ENCODE results near the gene IGF2BP2. TPM values are rescaled to one million over a fixed set of nuclear protein-coding genes. Genes with fewer than 3 reads are reported as not detected.
"Not testable (repeated sequence)": the region's sequence is repeated elsewhere in the genome, so short reads cannot be mapped to it uniquely, and the experiment has no call there.

Gene IGF2BP2
- total RNA-seq, 2 donors from 2014 or later: 12.8 to 14.2 TPM

DNA sequence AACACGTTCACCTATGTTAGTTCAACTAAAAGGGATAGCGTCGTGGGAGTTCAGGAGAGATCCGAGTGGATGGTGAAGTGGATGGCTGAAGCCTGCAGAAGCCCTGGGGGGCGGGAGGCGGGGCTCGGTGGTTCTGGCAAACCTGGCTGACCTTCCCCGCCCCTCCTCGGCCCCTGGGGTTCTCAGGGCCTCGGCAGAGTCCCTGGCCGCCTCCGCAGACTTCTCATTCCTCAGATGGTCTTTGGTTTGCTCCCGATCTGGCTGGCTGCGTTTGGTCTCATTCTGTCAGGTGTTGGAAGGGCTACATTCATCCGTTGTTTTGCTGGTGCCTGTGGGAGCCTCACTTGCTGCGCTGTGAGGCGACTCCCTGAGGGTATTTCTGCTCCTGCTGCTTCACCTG lies 179.7 kb downstream of the IGF2BP2 start:
- DNase-seq; intact Hi-C loops (cut with DNase I); ATAC-seq: not testable (repeated sequence)

DNA sequence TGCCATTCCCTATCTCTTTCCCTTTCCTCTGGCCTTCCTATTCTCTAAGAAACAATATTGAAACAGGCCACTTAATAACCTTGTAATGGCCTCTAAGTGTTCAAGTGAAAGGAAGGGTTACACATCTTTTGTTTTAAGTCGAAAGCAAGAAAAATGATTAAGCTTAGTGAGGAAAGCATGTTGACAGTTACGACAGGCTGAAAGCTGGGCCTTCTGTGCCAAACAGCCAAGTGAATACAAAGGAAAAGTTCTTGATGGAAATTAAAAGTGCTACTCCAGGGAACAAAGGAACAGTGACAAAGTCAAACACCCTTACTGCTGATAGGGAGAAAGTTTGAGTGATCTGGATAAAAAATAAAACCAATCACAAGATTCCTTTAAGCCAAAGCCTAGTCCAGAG lies 184.5 kb downstream of the IGF2BP2 start:
- DNase-seq (no peak), ATAC-seq (no peak)
- intact Hi-C loops (cut with DNase I): no loop called here

DNA sequence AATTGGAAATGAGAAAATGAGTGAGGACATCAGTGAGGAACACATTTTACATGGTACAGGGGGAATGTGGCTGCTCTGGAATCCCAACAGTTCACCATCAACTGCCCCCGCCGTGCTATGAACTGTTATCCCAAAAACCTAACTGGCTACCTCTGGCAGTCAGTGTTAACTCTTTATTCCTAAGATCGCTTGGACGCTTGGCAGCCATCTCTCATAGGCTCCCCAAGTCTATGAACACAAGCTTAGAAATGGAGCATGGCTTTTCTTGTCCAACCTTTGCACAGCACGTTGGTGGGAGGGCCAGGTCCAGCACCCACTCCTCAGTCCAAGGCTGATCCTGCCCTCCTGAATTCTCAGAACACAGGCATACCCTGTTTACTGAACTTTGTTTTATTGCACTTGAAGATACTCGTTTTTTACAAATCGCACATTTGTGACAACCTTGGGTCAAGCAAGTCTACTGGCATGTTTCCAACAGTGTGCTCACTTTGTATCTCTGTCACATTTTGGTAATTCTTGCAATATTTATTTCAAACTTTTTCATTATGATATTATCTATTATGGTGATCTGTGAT lies 185.1 kb downstream of the IGF2BP2 start:
- intact Hi-C loops (cut with DNase I): no loop called here
- ATAC-seq (no peak), DNase-seq (no peak)

DNA sequence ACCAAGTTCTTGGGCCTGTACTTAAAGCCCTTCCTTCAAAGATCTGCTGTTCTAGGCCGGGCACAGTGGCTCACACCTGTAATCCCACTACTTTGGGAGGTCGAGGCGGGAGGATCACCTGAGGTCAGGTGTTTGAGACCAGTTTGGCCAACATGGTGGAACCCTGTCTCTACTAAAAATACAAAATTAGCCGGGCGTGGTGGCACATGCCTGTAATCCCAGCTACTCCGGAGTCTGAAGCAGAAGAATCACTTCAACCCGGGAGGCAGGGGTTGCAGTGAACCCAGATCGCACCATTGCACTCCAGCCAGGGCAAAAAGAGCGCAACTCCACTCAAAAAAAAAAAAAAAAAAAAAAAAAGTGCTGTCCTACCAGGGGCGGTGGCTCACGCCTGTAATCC lies 186.2 kb downstream of the IGF2BP2 start:
- DNase-seq; intact Hi-C loops (cut with DNase I); ATAC-seq: not testable (repeated sequence)

DNA sequence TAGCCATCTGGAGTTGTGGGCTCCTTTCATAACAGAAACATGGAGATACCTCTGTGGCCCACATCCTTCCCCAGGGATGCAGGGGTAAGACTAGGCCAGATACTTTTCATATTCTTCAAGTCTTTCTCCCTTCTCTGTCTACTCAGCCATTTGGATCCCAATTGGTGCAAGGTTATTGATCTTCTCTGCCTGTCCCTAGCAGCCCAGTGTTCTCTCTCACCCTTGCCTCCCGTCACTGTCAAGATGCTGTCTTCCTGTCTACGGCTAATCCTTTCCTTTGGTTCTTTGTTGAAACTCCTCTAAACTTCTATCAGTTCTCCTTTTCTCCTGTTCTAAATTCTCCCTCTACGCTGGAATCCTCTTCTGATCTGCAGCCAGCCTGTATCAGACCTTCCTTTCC lies 187.5 kb downstream of the IGF2BP2 start:
- ATAC-seq (no peak), DNase-seq (no peak)
- intact Hi-C loops (cut with DNase I): no loop called here

DNA sequence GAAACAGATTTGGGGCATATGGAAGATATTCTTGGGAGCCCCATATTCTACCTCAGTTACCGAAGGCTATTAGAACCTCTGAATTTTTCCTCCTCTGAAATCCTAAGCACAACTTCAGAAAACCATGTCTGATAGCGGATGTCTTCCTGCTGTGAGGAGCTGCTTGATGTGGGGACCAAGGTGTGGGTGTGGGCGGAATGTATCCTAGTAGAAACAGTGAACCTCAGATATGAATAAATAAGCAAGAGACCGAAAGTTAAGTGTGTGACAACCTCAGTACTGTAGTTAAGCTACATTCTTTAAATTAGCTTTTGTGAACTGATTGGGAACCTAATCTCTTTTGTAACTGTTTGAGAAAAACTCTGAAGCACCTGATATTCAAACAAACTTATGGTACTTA lies 191.8 kb downstream of the IGF2BP2 start:
- DNase-seq (no peak), ATAC-seq (no peak)
- intact Hi-C loops (cut with DNase I): no loop called here

DNA sequence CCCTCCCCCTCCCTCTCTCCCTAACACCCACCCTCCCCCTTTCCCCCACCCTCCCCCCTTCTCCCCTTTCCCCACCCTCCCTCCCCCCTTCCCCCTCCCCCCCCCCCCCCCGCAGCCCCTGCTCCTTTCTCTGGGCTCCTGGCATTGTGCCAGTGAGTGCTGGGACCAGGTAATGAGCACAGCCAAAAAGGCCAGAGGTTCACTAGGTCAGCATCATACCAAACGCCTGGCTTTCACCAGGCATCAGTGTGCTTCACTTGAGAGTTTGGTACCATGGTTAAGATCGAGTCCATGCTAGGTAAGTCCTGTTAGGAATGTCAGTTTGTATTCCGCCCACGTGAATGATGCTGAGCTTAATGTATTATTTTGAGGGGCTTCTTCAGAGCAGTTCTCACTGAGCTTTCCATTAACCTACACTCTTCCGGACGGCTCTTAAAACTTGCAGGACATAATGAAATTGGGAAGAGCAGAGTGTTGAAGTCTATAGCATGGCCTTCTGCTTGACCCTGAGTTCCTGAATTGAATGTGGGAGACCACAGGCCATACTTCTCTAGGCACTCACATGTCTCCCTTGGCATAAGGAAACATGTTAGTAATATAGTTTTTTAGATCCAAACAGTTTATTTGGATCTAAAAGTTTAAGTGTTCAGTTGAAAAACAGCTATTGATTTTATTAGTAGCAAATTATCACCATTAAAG lies 193.2 kb downstream of the IGF2BP2 start:
- intact Hi-C loops (cut with DNase I): no loop called here
- no peak for ATAC-seq
- DNase-seq: no peak

DNA sequence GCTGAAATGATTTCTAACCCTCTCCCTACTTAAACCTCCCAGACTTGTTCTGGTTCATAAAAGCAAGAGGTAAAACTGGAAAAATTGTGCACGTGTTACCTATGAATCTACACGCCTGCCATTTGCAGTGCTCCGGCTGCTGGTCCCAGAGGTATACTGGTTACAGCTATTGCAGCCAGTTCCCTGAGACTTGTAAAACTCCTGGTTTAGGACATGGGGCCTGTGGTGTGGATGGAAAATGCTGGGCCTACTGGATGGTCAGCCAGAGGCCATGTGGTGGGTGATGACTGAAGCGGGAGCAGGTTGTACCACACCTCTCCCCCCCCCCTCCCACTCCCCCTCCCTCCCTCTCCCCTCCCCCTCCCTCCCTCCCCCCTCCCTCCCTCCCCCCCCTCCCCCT lies 193.7 kb downstream of the IGF2BP2 start:
- DNase-seq: no peak
- ATAC-seq: peak in 1 of 2 donors; percentile 57
- intact Hi-C loops (cut with DNase I): no loop called here

DNA sequence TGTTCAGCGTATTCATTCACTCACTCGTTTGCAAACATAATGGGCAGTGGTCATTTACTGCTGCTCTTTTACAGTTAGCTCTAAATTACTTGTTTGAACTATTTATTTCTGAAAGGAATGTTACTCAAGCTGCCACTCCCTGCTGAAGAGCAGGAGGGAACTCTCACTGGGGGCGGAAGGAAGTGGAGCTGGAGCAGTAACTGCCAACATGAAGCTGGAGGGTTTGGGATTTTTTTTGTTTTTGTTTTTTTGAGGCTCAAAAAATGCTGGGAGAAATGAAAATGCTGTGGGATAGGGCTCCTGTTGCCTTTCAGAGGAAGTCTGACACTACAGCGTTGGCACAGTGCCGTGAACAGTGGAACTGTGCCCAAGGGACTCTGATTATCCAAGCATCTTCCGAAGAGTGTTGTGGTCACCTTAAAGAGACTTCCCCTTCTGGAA lies 194.6 kb downstream of the IGF2BP2 start:
- peak; percentile 58 for DNase-seq
- ATAC-seq: peak; percentile 38 to 65
- intact Hi-C loops (cut with DNase I): no loop called here

DNA sequence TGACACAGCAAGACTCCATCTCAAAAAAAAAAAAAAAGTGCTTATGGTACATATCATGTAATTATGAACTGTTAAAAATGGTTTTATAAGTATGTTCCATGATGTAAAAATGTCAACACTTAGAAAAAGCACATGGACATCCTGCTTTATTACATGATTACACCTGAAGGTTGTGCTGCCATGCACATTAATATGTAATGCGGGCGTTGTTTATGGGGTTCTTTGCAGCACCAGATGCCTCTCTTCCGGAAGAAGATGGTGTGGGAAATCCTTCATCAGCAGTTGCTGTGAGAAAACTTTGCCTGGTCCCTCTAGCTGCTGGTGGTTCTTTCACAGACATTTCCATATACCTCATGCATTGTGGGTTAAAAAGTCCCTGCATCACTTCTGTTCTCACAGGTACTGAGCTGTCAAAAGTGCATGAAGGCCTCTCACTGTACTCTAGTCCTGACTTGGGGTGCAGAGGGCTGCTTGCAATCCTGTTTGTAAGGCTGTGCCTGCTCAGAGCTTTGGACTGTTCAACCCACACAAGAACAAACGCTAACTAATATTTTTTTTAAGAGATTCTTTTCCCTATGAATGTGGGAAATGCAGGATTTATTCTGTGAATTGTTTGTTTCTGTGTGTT lies 195.2 kb downstream of the IGF2BP2 start:
- intact Hi-C loops (cut with DNase I): no loop called here
- DNase-seq: no peak

DNA sequence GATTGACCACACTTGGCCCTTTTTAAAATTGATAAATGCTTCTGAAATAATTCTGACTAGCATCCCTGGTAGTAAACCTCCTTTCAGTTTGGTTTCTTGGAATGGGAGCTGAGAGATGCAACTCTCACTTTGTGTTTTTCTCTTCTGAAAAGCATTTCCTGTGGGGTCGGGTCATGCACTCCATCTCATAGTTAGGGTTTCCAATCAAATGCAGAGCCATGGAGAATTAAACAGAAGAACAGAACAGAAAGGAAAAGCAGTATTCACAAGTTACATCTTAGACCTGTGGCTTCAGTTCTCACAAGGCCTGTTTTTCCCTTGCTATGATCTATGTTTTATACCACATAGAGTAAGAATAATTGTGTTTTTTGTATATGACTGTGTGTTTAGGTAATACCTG lies 199.1 kb downstream of the IGF2BP2 start:
- intact Hi-C loops (cut with DNase I): no loop called here
- no peak for DNase-seq
- ATAC-seq: no peak

More for the DNA sequence above, 195.2 kb downstream of the IGF2BP2 start:
- peak in 1 of 2 donors; percentile 35 for ATAC-seq

DNA sequence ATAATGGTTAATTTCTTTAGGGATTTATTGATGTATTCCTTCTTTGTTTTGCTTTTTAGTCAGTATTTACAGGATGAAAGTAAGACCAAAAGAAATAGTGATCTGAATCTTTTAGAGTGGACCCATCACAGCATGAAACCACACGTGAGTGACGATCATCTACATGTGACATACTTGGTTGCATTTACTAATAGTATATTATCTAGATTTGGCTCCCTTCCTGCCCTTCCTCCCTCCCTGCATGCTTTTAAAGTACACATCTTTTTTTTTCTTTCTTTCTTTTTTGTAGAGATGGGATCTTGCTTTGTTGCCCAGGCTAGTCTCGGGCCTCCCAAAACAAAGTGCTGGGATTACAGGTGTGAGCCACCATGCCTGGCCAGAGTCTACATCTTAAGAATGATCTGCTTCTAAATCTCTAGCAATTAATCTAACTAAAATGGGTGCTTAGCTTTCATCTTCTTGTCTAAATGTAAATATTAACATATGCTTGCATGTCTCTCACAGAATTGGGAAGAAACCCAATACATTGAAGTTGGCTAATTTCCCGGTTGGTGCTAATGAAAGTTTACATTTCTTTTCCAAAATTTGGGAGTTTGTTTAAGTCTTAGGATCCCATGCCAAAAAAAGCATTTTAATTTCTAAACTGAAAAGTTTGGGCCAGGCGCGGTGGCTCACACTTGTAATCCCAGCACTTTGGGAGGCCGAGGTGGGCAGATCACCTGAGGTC lies 200.7 kb downstream of the IGF2BP2 start:
- DNase-seq: no peak
- no peak for ATAC-seq
- intact Hi-C loops (cut with DNase I): no loop called here

DNA sequence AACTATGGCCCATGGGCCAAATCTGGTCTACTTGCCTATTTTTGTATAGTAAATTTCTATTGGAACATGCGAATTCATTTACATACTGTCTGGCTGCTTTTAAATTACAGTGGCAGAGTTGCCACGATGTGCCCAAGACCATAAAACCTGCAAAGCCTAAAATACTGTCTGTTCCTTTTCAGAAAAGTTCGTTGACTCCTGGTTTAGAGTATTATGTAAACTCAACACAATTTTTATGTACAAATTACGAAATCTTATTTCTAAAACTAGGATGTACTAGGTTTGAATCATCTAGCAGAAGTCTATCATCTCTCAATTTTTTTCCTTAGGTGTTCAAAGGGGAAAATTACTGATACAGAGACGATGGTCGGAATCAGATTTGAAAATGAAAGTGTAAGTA lies 211.8 kb downstream of the IGF2BP2 start:
- DNase-seq (no peak), ATAC-seq (no peak)
- intact Hi-C loops (cut with DNase I): no loop called here

DNA sequence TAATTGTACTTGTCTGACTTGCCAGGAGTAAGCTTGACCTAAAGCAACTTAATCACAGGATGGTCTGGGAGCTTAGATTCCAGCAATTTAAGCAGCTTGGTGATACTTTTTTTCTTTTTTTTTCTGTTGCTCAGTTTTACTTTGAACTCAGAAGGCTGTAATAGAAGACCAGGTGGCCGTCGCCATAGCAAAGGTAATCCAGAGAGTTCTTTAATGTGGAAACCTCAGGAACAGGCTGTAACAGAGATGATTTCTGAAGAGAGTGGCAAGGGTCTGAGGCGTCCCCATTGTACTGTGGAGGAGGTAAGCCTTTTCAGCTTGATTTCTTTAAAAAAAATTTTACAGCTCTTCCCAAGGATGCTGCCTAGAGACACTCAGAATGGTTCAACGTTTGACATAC lies 218.6 kb downstream of the IGF2BP2 start:
- ATAC-seq (no peak), DNase-seq (no peak)
- intact Hi-C loops (cut with DNase I): no loop called here

DNA sequence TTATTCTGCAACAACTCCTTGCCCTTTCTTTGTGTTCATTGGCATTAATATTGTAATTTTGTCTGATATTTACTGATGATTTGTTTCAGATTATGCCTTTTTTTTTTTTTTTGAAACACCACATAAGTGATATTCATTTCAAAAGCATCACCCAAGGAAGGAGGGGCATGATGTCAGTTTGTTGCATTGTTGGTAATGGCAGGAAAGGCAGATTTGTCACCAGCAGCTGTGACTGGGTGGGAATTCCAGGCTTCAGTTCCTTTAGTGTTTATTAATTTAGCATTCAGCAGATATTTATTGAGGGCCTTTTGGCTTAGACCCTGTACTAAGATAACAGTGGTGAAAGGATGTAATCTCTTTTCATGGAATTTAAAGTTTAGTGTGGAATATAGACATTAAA lies 219.3 kb downstream of the IGF2BP2 start:
- intact Hi-C loops (cut with DNase I): no loop called here
- DNase-seq (no peak), ATAC-seq (no peak)

DNA sequence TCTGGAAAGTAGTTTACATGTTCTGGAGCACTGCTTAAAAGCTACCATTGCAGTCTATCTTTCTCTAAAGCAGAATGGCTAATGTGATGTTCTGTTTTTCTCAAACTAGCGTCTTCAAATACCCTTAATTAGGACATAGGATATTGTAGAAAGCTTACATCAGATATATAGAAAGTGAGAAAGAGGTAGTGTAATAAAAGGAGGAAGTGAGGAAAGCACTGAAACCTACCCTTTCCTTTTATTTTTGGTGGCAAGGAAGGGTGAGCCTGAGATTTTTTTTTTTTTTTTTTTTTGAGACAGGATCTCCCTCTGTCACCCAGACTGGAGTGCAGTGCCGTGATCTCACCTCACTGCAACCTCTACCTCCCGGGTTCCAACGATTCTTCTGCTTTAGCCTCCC lies 229.3 kb downstream of the IGF2BP2 start:
- intact Hi-C loops (cut with DNase I): no loop called here
- DNase-seq (no peak), ATAC-seq (no peak)

DNA sequence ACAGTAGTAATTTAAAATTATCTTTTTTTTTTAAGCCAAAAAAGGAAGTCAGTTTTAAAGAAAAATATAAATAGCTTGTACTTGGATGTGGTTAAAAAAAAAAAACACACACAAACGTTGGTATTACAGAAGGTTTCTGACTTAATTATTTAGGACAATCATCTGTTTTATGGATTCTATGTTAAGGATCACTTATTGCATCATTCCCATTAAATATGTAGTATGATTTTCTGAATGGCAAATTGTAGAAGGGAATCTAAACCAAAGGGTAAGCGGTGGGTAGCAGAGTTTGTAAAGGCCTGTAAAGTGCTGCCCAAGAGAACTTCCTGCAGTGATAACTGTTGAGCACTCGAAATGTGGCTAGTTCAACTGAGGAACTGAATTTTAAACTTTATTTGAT lies 230.8 kb downstream of the IGF2BP2 start:
- intact Hi-C loops (cut with DNase I): no loop called here
- DNase-seq: no peak
- ATAC-seq: no peak
